PC-9 (cell line): Measurements from ENCODE around the gene SMG9.

Source experiments
- EZH2 ChIP-seq: fragments of 200-600 bp; sonication (generic); IDR thresholded peaks from 2 replicates; pipeline ENCODE4 v1.8.0; 2017; ENCODE audit warnings: antibody characterized with exemption, low read depth
- TF ChIP-seq, protein P1 (sequence below): fragments of 200-600 bp; sonication (generic); conservative IDR thresholded peaks from 2 replicates; pipeline ENCODE4 v1.6.1; 2017; ENCODE audit warnings: mixed run types, antibody characterized with exemption, mild to moderate bottlenecking, moderate library complexity

DNA sequence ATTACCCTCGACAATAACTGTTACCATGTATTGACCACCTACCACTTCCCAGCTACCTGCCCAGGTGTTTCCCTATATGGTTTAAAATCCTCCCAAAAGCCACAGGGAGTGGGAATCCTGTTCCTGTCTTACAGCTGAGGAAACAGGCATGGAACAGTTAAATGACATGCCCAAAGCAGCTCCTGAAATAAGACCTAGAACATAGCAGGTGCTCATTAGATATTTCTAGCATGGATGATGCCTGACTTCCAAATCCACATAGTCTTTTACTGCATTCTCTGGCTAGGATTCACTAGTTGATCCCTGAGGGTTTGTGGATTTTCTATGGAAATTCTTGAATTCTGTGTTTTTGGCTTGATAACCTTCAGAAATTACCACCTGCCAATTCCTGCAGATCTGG, 13.1 kb upstream of the SMG9 start:
- TF ChIP-seq, protein P1, sequence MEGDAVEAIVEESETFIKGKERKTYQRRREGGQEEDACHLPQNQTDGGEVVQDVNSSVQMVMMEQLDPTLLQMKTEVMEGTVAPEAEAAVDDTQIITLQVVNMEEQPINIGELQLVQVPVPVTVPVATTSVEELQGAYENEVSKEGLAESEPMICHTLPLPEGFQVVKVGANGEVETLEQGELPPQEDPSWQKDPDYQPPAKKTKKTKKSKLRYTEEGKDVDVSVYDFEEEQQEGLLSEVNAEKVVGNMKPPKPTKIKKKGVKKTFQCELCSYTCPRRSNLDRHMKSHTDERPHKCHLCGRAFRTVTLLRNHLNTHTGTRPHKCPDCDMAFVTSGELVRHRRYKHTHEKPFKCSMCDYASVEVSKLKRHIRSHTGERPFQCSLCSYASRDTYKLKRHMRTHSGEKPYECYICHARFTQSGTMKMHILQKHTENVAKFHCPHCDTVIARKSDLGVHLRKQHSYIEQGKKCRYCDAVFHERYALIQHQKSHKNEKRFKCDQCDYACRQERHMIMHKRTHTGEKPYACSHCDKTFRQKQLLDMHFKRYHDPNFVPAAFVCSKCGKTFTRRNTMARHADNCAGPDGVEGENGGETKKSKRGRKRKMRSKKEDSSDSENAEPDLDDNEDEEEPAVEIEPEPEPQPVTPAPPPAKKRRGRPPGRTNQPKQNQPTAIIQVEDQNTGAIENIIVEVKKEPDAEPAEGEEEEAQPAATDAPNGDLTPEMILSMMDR, result no peak
- TF ChIP-seq EZH2, result no peak
